Coronary artery (tissue), 2 donors: Measurements from ENCODE around the gene UBC.

Source experiments
- DNase-seq: peaks from one replicate; pipeline ENCODE4 v3.0.0-alpha.2; 2017; ENCODE audit warnings: low spot score
- H3K27ac ChIP-seq, 2 donors: fragments of 200-600 bp; sonication (generic); one replicate each; pipeline ENCODE4 v1.5.1; 2016 to 2019
- H3K4me3 ChIP-seq: fragments of 200-600 bp; sonication (generic); 2 replicates; pipeline ENCODE4 v1.5.1; 2016; ENCODE audit warnings: mild to moderate bottlenecking, moderate library complexity
- CTCF ChIP-seq: fragments of 200-600 bp; sonication (generic); IDR thresholded peaks from one replicate; pipeline ENCODE4 v1.5.1; 2019; ENCODE audit warnings: antibody characterized with exemption

UBC gene

GRCh38 chr12:124861898-124862676 lies 52.4 kb downstream of the UBC start:
- Histone ChIP-seq H3K4me3 (no peak overlapping the region), H3K27ac (no peak overlapping the region)
- no peak for DNase-seq
- no peak for TF ChIP-seq CTCF
